Osteoblast (primary cell): ENCODE measurements around the gene PALLD. TPM values are rescaled to one million over a fixed set of nuclear protein-coding genes. Genes with fewer than 3 reads are reported as not detected.

Experiments
- DNase-seq: peaks from one replicate; pipeline ENCODE4 v3.0.0; 2011; ENCODE audit warnings: low spot score, mixed read lengths; ENCODE audit not compliant: insufficient read length; ENCODE audit errors: missing footprints
- H2AFZ ChIP-seq: 2 replicates; pipeline ENCODE4 v1.6.0; 2011; ENCODE audit warnings: mild to moderate bottlenecking, low read length
- H3K27ac ChIP-seq: 2 replicates; pipeline ENCODE4 v1.5.1; 2011; ENCODE audit warnings: mild to moderate bottlenecking, low read depth, low read length, moderate library complexity
- H3K27me3 ChIP-seq: 2 replicates; pipeline ENCODE4 v1.6.0; 2012; ENCODE audit warnings: mild to moderate bottlenecking, control low read depth, inconsistent platforms, low read length, moderate library complexity; ENCODE audit not compliant: insufficient read depth
- H3K36me3 ChIP-seq: 2 replicates; pipeline ENCODE4 v1.5.1; 2011; ENCODE audit warnings: mild to moderate bottlenecking, low read length, control low read depth, moderate library complexity; ENCODE audit not compliant: insufficient read depth
- H3K4me1 ChIP-seq: 2 replicates; pipeline ENCODE4 v1.5.1; 2011; ENCODE audit warnings: mild to moderate bottlenecking, low read length, control low read depth, moderate library complexity; ENCODE audit not compliant: insufficient read depth
- H3K4me2 ChIP-seq: 2 replicates; pipeline ENCODE4 v1.6.0; 2011; ENCODE audit warnings: mild to moderate bottlenecking, low read length; ENCODE audit not compliant: insufficient read depth
- H3K4me3 ChIP-seq: fragments of 200-600 bp; sonication (generic); 3 replicates; pipeline ENCODE4 v1.5.1; 2012; ENCODE audit warnings: mild to moderate bottlenecking, low read length, inconsistent platforms; ENCODE audit not compliant: insufficient read depth
- H3K79me2 ChIP-seq: 2 replicates; pipeline ENCODE4 v1.6.0; 2012; ENCODE audit warnings: mild to moderate bottlenecking, low read length, control low read depth, inconsistent platforms; ENCODE audit not compliant: insufficient read depth
- H3K9me3 ChIP-seq: 2 replicates; pipeline ENCODE4 v1.5.1; 2011; ENCODE audit warnings: low read depth, low read length, control low read depth
- H4K20me1 ChIP-seq: 2 replicates; pipeline ENCODE4 v1.6.0; 2012; ENCODE audit warnings: mild to moderate bottlenecking, low read length, control low read depth; ENCODE audit not compliant: insufficient read depth
- CTCF ChIP-seq: IDR thresholded peaks from 2 replicates; pipeline ENCODE4 v1.5.1; 2011; ENCODE audit warnings: mild to moderate bottlenecking, low read depth, low read length, moderate library complexity; ENCODE audit errors: extremely low read depth
- total RNA-seq: library from RNA; depleted of rRNA; stranded (reverse); fragments of >200 nt; gene quantifications from 2 replicates; pipeline ENCODE4 v1.2.3, GENCODE V29; 2012

Gene PALLD
- total RNA-seq, 1 donor, result 244 TPM

- Histone ChIP-seq H3K27ac (no peak overlapping the region), H3K79me2 (no peaks in the 10 kb centered on the region), H4K20me1 (no peaks in the 10 kb centered on the region), H3K9me3 (no peaks in the 10 kb centered on the region), H3K36me3 (no peaks in the 10 kb centered on the region), H3K27me3 (no peaks in the 10 kb centered on the region), H3K4me3 (no peak overlapping the region), H3K4me2 (no peak overlapping the region), H3K4me1 (peaks cover 14% of the 10 kb centered on the region), H2AFZ (no peak overlapping the region)
- no peak for TF ChIP-seq CTCF
- DNase-seq, result no peak
Measured at GRCh38 chr4:168577624-168578023, 80.8 kb downstream of the PALLD start.

GRCh38 chr4:168580228-168580627 lies 83.4 kb downstream of the PALLD start:
- Histone ChIP-seq H3K36me3 (no peaks in the 10 kb centered on the region), H3K4me1 (peaks cover 16% of the 10 kb centered on the region), H3K4me3 (no peak overlapping the region), H3K79me2 (no peaks in the 10 kb centered on the region), H3K27ac (no peak overlapping the region), H3K4me2 (no peak overlapping the region), H2AFZ (no peak overlapping the region), H3K9me3 (no peaks in the 10 kb centered on the region), H3K27me3 (no peaks in the 10 kb centered on the region), H4K20me1 (no peaks in the 10 kb centered on the region)
- no peak for TF ChIP-seq CTCF
- DNase-seq, result no peak

- Histone ChIP-seq H4K20me1 (no peaks in the 10 kb centered on the region), H3K27me3 (no peaks in the 10 kb centered on the region), H2AFZ (no peak overlapping the region), H3K9me3 (no peaks in the 10 kb centered on the region), H3K36me3 (no peaks in the 10 kb centered on the region), H3K27ac (peak overlapping the region; percentile 93), H3K4me1 (peaks cover 56% of the 10 kb centered on the region), H3K79me2 (no peaks in the 10 kb centered on the region), H3K4me3 (no peak overlapping the region), H3K4me2 (peak overlapping the region; percentile 22)
- TF ChIP-seq CTCF, result no peak
- DNase-seq, result no peak
Measured at GRCh38 chr4:168584321-168584771, 87.5 kb downstream of the PALLD start.

- Histone ChIP-seq H4K20me1 (no peaks in the 10 kb centered on the region), H3K36me3 (no peaks in the 10 kb centered on the region), H3K4me1 (peaks cover 61% of the 10 kb centered on the region), H3K4me3 (no peak overlapping the region), H2AFZ (no peak overlapping the region), H3K27ac (peak overlapping the region; percentile 93), H3K27me3 (no peaks in the 10 kb centered on the region), H3K4me2 (peak overlapping the region; percentile 14), H3K79me2 (no peaks in the 10 kb centered on the region), H3K9me3 (no peaks in the 10 kb centered on the region)
- TF ChIP-seq CTCF, result peak; percentile 88
- no peak for DNase-seq
Measured at GRCh38 chr4:168585168-168586091, 88.6 kb downstream of the PALLD start.
